K562 (cell line): ENCODE results near the gene RAPSN. TPM values are rescaled to one million over a fixed set of nuclear protein-coding genes. Genes with fewer than 3 reads are reported as not detected.

ENCODE experiments used
- ATAC-seq: fragments of 200-7000 bp; cut with Tn5 transposase; 3 replicates; pipeline ENCODE4 v1.9.1; 2020; ENCODE audit warnings: moderate library complexity
- Bru-seq: library from RNA; stranded (reverse); fragments of 400-500 nt; gene quantifications from one replicate; lab custom pipeline; 2021; lab: Mats Ljungman, UMichigan
- BruChase-seq, 2 experiments: library from RNA; stranded (reverse); fragments of 400-500 nt; gene quantifications; one replicate each; lab custom pipeline; 2021; lab: Mats Ljungman, UMichigan
- BruUV-seq: library from RNA; stranded (reverse); fragments of 400-500 nt; replicated peaks from 2 replicates; lab custom pipeline; 2021; lab: Mats Ljungman, UMichigan
- CTCF ChIA-PET: fragments of 300-600 bp; formaldehyde crosslinking; extraction: SDS; loops from one replicate; lab custom pipeline; 2021; ENCODE audit warnings: low intra/inter-chr PET ratio; lab: Yijun Ruan, JAX
- POLR2A ChIA-PET: fragments of 300-600, 350-650 bp; sonication (Branson Sonifier 250); formaldehyde crosslinking; extraction: SDS; loops from one replicate; lab custom pipeline; 2021; ENCODE audit warnings: antibody characterized with exemption, inconsistent platforms; lab: Yijun Ruan, JAX
- DNase-seq, 4 experiments: peaks; one replicate each; pipeline versions ENCODE4 v3.0.0 to v3.0.0-alpha.2; 2011 to 2018; ENCODE audit warnings: low spot score in 3 of 4, mixed read lengths in 3 of 4; ENCODE audit errors: extremely low read depth in 1 of 4
- FAIRE-seq: peaks from 2 replicates; lab custom pipeline; 2011; peaks lifted over from hg19 to GRCh38; lab: Jason Lieb, UNC
- H2AFZ ChIP-seq: 2 replicates; pipeline ENCODE4 v1.6.0; 2011; ENCODE audit warnings: low read depth, low read length, control low read depth, inconsistent platforms
- H3K27ac ChIP-seq: fragments of 200-600 bp; 3 replicates; pipeline ENCODE4 v1.8.0; 2011; ENCODE audit warnings: low read depth, mild to moderate bottlenecking, control low read depth, inconsistent platforms, low read length, moderate library complexity, mixed read lengths; ENCODE audit errors: extremely low read depth
- H3K27me3 ChIP-seq, 2 experiments: fragments of 300-600 bp in 1 of 2; 2 replicates in 1 of 2; 3 replicates in 1 of 2; pipeline versions ENCODE4 v1.6.0 to v1.8.0; 2011; ENCODE audit warnings: inconsistent platforms in 2 of 2, low read length in 2 of 2, mild to moderate bottlenecking in 1 of 2, mixed read lengths in 1 of 2, moderate library complexity in 1 of 2; ENCODE audit not compliant: control insufficient read depth in 2 of 2, insufficient read depth in 2 of 2
- H3K36me3 ChIP-seq: fragments of 300-600 bp; 3 replicates; pipeline ENCODE4 v1.8.0; 2011; ENCODE audit warnings: mild to moderate bottlenecking, low read length, inconsistent platforms; ENCODE audit not compliant: control insufficient read depth, insufficient read depth
- H3K4me1 ChIP-seq, 2 experiments: fragments of 200-600 bp in 1 of 2; replicated peaks in 1 of 2; 2 replicates in 1 of 2; 3 replicates in 1 of 2; pipeline versions ENCODE4 v1.5.1 to v1.8.0; 2011; ENCODE audit warnings: inconsistent platforms in 2 of 2, low read length in 2 of 2, mild to moderate bottlenecking in 1 of 2, mixed read lengths in 1 of 2, moderate library complexity in 1 of 2; ENCODE audit not compliant: control insufficient read depth in 2 of 2, insufficient read depth in 2 of 2
- H3K4me2 ChIP-seq: 2 replicates; pipeline ENCODE4 v1.6.1; 2011; ENCODE audit warnings: low read length, control low read depth, inconsistent platforms, mixed read lengths; ENCODE audit not compliant: insufficient read depth
- H3K4me3 ChIP-seq: fragments of 200-600 bp; sonication (generic), shearing (Covaris generic); 2 replicates; pipeline ENCODE4 v1.5.1; 2016; ENCODE audit warnings: control low read depth, inconsistent platforms
- H3K79me2 ChIP-seq: fragments of 200-600 bp; 3 replicates; pipeline ENCODE4 v1.8.0; 2011; ENCODE audit warnings: low read length, inconsistent platforms; ENCODE audit not compliant: control insufficient read depth, insufficient read depth
- H3K9ac ChIP-seq, 2 experiments: 2 replicates each; pipeline versions ENCODE4 v1.6.0 to v1.6.1; 2011; ENCODE audit warnings: low read depth in 2 of 2, low read length in 2 of 2, control low read depth in 1 of 2, inconsistent platforms in 1 of 2, mild to moderate bottlenecking in 1 of 2, mixed read lengths in 1 of 2; ENCODE audit not compliant: insufficient read depth in 1 of 2
- H3K9me1 ChIP-seq: one replicate; pipeline ENCODE4 v1.6.0; 2011; ENCODE audit warnings: inconsistent platforms, mild to moderate bottlenecking, low read length, moderate library complexity; ENCODE audit not compliant: control insufficient read depth, insufficient read depth
- H3K9me3 ChIP-seq: replicated peaks from 2 replicates; pipeline ENCODE4 v1.5.1; 2011; ENCODE audit warnings: low read depth, low read length, inconsistent platforms; ENCODE audit not compliant: control insufficient read depth, insufficient read depth
- H4K20me1 ChIP-seq: replicated peaks from 2 replicates; pipeline ENCODE4 v1.6.1; 2011; ENCODE audit warnings: low read length, inconsistent platforms, mixed read lengths; ENCODE audit not compliant: control insufficient read depth, insufficient read depth
- KDM2B ChIP-seq: fragments of 250-450 bp; sonication (Bioruptor Pico); IDR thresholded peaks from 2 replicates; pipeline ENCODE4 v1.8.0; 2021; ENCODE audit warnings: mild to moderate bottlenecking, moderate library complexity
- RBBP5 ChIP-seq: fragments of 200-600 bp; sonication (generic); IDR thresholded peaks from 2 replicates; pipeline ENCODE4 v1.6.1; 2012; ENCODE audit warnings: borderline replicate concordance, mild to moderate bottlenecking, low read length, control low read depth, inconsistent platforms; ENCODE audit not compliant: insufficient read depth, poor library complexity, severe bottlenecking
- SRSF3 ChIP-seq: fragments of 200-400 bp; formaldehyde crosslinking; IDR thresholded peaks from 2 replicates; pipeline ENCODE4 v1.6.1; 2016; ENCODE audit warnings: mild to moderate bottlenecking, low read length, moderate library complexity; ENCODE audit not compliant: insufficient read depth
- TRIM28 ChIP-seq: fragments of 450-650 bp; IDR thresholded peaks from 2 replicates; pipeline ENCODE4 v1.6.1; 2017
- USF1 ChIP-seq: sonication (generic); formaldehyde crosslinking; IDR thresholded peaks from 2 replicates; pipeline ENCODE4 v1.9.0; 2022; ENCODE audit warnings: mild to moderate bottlenecking, missing genetic modification reagents
- USF2 ChIP-seq: sonication (generic); formaldehyde crosslinking; IDR thresholded peaks from 2 replicates; pipeline ENCODE4 v1.5.0; 2020; ENCODE audit warnings: missing genetic modification reagents
- ZFP36 ChIP-seq: fragments of 150-350 bp; IDR thresholded peaks from 2 replicates; pipeline ENCODE4 v1.6.1; 2018; ENCODE audit warnings: low read length, low read depth; ENCODE audit not compliant: partially characterized antibody
- WGBS: fragments of 100-300 bp; shearing (Covaris generic); methylation state at CpG from one replicate; pipeline ENCODE4 v1.1.6; 2016; ENCODE audit warnings: low coverage, mixed read lengths; ENCODE audit not compliant: insufficient coverage; ENCODE audit errors: missing lambda C conversion rate; 5-methylcytosine and 5-hydroxymethylcytosine counted together
- in situ Hi-C: fragments of 300-500 bp; cut with MboI; formaldehyde crosslinking; loops from 4 replicates; pipeline ENCODE4 v1.15.0; 2018; ENCODE audit warnings: inconsistent platforms, mixed read lengths
- intact Hi-C: fragments of 100-400 bp; cut with micrococcal nuclease; formaldehyde crosslinking; loops from 2 replicates; pipeline ENCODE4 v1.14.2; 2022
- long read RNA-seq, 3 experiments: library from polyadenylated mRNA in 2 of 3; library from RNA in 1 of 3; unstranded in 2 of 3; stranded (forward) in 1 of 3; transcript quantifications; one replicate each; pipeline ENCODE4 v2.0.0, GENCODE V29; 2019 to 2022
- polyA minus RNA-seq, 3 experiments: library from RNA; depleted of rRNA, polyadenylated mRNA; stranded (reverse); fragments of >200 nt; gene quantifications; 2 replicates each; pipeline ENCODE4 v1.2.3, GENCODE V29; 2011
- polyA plus RNA-seq, 8 experiments: library from polyadenylated mRNA; depleted of rRNA in 4 of 8; stranded (reverse) in 5 of 8; unstranded in 3 of 8; fragments of >200 nt; fragmentation: Nextera tagmentation in 2 of 8; fragmentation: Illumina TruSeq in 1 of 8; extraction: Ambion mirVana in 2 of 8; extraction: Trizol in 1 of 8; gene quantifications; 2 replicates each; pipeline versions ENCODE4 v1.2.1 to v1.2.3, GENCODE V29; 2011 to 2014; ENCODE audit warnings: inconsistent platforms in 1 of 8, missing spikeins in 1 of 8
- total RNA-seq, 7 experiments: library from RNA; depleted of rRNA in 6 of 7; stranded (reverse); fragments of >200 nt in 6 of 7; fragmentation: Illumina TruSeq in 2 of 7; extraction: Trizol in 2 of 7; gene quantifications; 2 replicates each; pipeline versions ENCODE4 v1.2.1 to v1.2.3, GENCODE V29; 2011 to 2021; ENCODE audit warnings: low replicate concordance in 1 of 7

The RAPSN gene
- total RNA-seq (2011; cell fraction: chromatin; rRNA removed; ENCODE audit: low replicate concordance): not detected in 2 replicates
- total RNA-seq (2011; cell fraction: nucleolus; rRNA removed): not detected in 2 replicates
- total RNA-seq (2011; cell fraction: nucleoplasm; rRNA removed): not detected in 2 replicates
- total RNA-seq (2014; rRNA removed): not detected in 2 replicates
- not detected in 2 replicates for total RNA-seq (2014; rRNA removed; fragmentation: Illumina TruSeq; extraction: Trizol)
- 0.11 TPM in 1 of 2 replicates, not detected in the other for total RNA-seq (2015; rRNA removed; fragmentation: Illumina TruSeq; extraction: Trizol)
- total RNA-seq (2021): 0.13 TPM in 1 of 2 replicates, not detected in the other
- 0.06 TPM in 1 of 2 replicates, not detected in the other for polyA plus RNA-seq (2011; rRNA removed)
- polyA plus RNA-seq (2011; cell fraction: cytosol; rRNA removed): 0.04 TPM in 1 of 2 replicates, not detected in the other
- polyA plus RNA-seq (2011; cell fraction: nucleus; rRNA removed): not detected in 2 replicates
- 0.14 TPM in 1 of 2 replicates, not detected in the other for polyA plus RNA-seq (2012)
- not detected in 2 replicates for polyA plus RNA-seq (2014; fragmentation: Illumina TruSeq; extraction: Trizol)
- not detected for polyA plus RNA-seq (2014; fragmentation: Nextera tagmentation; extraction: Ambion mirVana)
- not detected in 2 replicates for polyA plus RNA-seq (2014; rRNA removed)
- not detected in 2 replicates for polyA minus RNA-seq (2011; rRNA and poly(A)+ RNA removed)
- polyA minus RNA-seq (2011; cell fraction: cytosol; rRNA and poly(A)+ RNA removed): not detected in 2 replicates
- polyA minus RNA-seq (2011; cell fraction: nucleus; rRNA and poly(A)+ RNA removed): not detected in 2 replicates
- Bru-seq, nascent RNA: percentile 23 among the genes with signal in this experiment
- percentile 55 among the genes with signal in this experiment for BruChase-seq, experiment 1, labeled RNA remaining after a 2-hour chase
- BruChase-seq, experiment 2, labeled RNA remaining after a 6-hour chase: percentile 51 among the genes with signal in this experiment
- long read RNA-seq, experiment 1, partial matches to known transcripts: 0 of 1 reads
- long read RNA-seq, experiment 1, other reads (novel, unspliced or antisense): 1 of 1 reads
- long read RNA-seq, experiment 2: 0 reads
- long read RNA-seq, experiment 3: 0 reads

- Histone ChIP-seq H3K4me3 (no peak within 1 kb of the TSS), H3K79me2 (no peaks in the 10 kb centered on the region), H3K36me3 (no peaks in the 10 kb centered on the region; the same call in 2 of the 3 replicates), H3K4me1 (peaks cover 0 to 19% of the 10 kb centered on the region in 2 experiments; a peak in 2 of 5 replicates), H2AFZ (no peak within 1 kb of the TSS), H3K9me3 (no peaks in the 10 kb centered on the region), H4K20me1 (no peaks in the 10 kb centered on the region), H3K9ac (peak within 1 kb of the TSS in 1 of 2 experiments; percentile 48; a peak in 1 of 4 replicates), H3K27ac (no peak within 1 kb of the TSS), H3K4me2 (no peak within 1 kb of the TSS), H3K27me3 (no peaks in the 10 kb centered on the region), H3K9me1 (no peaks in the 10 kb centered on the region)
- ChIA-PET POLR2A (interaction anchor here (0.5 to 1.3 kb wide), 5 partner anchors 12 to 187 kb away, joined by 3 to 4 read pairs (median 3); no protein-coding TSS in a partner anchor), CTCF (no interaction called here)
- no TSS peak for BruUV-seq
- FAIRE-seq: no peak
- TF ChIP-seq USF1 (CRISPR knock-in tag) (peak; percentile 48), KDM2B (CRISPR knock-in tag) (no peak), ZFP36 (no peak), SRSF3 (no peak), RBBP5 (no peak), USF2 (CRISPR knock-in tag) (peak; percentile 50), TRIM28 (no peak)
- WGBS: 51% methylated on average over 29 of the region's 32 CpGs
- in situ Hi-C loops: no loop called here
- intact Hi-C loops: no loop called here
- DNase-seq: no peak
- ATAC-seq: no peak
Observed at GRCh38 chr11:47448566-47449427, at the start of gene RAPSN. RAPSN (minus strand) TSS chr11:47449136; CDS start chr11:47448964, 172 bp downstream.
